ENCODE measurements around the gene MCTP1. TPM values are rescaled to one million over a fixed set of nuclear protein-coding genes. Genes with fewer than 3 reads are reported as not detected.

Gene MCTP1
- total RNA-seq, 1 donor from 2014 or later = 3.7 TPM

- no peaks in the 10 kb centered on the region for H3K4me1 Mint-ChIP-seq
- no peak overlapping the region for H3K27ac Mint-ChIP-seq
- TF ChIP-seq, protein P1, sequence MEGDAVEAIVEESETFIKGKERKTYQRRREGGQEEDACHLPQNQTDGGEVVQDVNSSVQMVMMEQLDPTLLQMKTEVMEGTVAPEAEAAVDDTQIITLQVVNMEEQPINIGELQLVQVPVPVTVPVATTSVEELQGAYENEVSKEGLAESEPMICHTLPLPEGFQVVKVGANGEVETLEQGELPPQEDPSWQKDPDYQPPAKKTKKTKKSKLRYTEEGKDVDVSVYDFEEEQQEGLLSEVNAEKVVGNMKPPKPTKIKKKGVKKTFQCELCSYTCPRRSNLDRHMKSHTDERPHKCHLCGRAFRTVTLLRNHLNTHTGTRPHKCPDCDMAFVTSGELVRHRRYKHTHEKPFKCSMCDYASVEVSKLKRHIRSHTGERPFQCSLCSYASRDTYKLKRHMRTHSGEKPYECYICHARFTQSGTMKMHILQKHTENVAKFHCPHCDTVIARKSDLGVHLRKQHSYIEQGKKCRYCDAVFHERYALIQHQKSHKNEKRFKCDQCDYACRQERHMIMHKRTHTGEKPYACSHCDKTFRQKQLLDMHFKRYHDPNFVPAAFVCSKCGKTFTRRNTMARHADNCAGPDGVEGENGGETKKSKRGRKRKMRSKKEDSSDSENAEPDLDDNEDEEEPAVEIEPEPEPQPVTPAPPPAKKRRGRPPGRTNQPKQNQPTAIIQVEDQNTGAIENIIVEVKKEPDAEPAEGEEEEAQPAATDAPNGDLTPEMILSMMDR (IDR thresholded peaks at IDR 0.05) = no peak
- no peak for TF ChIP-seq EZH2phosphoT487 (IDR thresholded peaks at IDR 0.05)
- TF ChIP-seq EZH2 (IDR thresholded peaks at IDR 0.05) = no peak
- Histone ChIP-seq H3K4me2 (no peak overlapping the region), H3K27me3 (no peaks in the 10 kb centered on the region), H3K9ac (no peak overlapping the region), H3F3A (ENCODE audit: low read depth) (no peaks in the 10 kb centered on the region), H3K4me1 (no peaks in the 10 kb centered on the region), H3K9me3 (ENCODE audit: low read depth) (no peaks in the 10 kb centered on the region), H3K79me2 (ENCODE audit: low read depth) (no peaks in the 10 kb centered on the region), H3K27ac (no peak overlapping the region), H3K36me3 (no peaks in the 10 kb centered on the region), H2AFZ (replicated peaks) (no peak overlapping the region), H4K20me1 (ENCODE audit: low read depth) (no peaks in the 10 kb centered on the region), H3K4me3 (no peak overlapping the region)
- H3K9me3 Mint-ChIP-seq = no peaks in the 10 kb centered on the region
- no peak overlapping the region for H3K4me3 Mint-ChIP-seq
- H3K36me3 Mint-ChIP-seq = no peaks in the 10 kb centered on the region
- no peak for DNase-seq (ENCODE audit: low spot score)
- H3K27me3 Mint-ChIP-seq (ENCODE audit: insufficient read depth, low read depth) = no peaks in the 10 kb centered on the region
Measured at GRCh38 chr5:95256446-95256845, 28.4 kb downstream of the MCTP1 start.

DNA sequence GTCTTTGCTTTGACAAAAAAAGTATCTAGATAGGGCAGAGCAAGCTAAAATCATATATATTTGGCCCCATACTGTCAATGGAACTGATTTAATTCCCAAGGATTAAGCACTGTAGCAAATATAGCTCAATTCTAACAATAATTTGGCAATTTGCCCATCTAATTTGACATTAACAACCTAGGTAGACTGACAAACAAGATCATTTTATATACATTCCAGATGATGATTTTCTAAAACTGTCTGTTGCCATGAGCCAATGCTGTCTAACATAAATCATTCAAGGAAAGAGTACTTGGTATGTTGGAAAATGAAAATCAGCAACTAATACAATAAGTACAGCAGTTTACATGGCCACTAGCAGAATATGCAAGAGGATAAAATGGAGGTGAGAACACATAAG lies 32.1 kb downstream of the MCTP1 start:
- peaks cover 5% of the 10 kb centered on the region for H3K9me3 Mint-ChIP-seq
- Histone ChIP-seq H3K36me3 (no peaks in the 10 kb centered on the region), H3K4me3 (no peak overlapping the region), H3K27ac (no peak overlapping the region), H3K9ac (no peak overlapping the region), H3K9me3 (ENCODE audit: low read depth) (no peaks in the 10 kb centered on the region), H3F3A (ENCODE audit: low read depth) (no peaks in the 10 kb centered on the region), H3K4me2 (no peak overlapping the region), H3K4me1 (no peaks in the 10 kb centered on the region), H3K27me3 (no peaks in the 10 kb centered on the region), H4K20me1 (ENCODE audit: low read depth) (no peaks in the 10 kb centered on the region), H2AFZ (replicated peaks) (no peak overlapping the region), H3K79me2 (ENCODE audit: low read depth) (no peaks in the 10 kb centered on the region)
- TF ChIP-seq, protein P1 (IDR thresholded peaks at IDR 0.05) = no peak
- TF ChIP-seq EZH2phosphoT487 (IDR thresholded peaks at IDR 0.05) (no peak), EZH2 (IDR thresholded peaks at IDR 0.05) (no peak)
- H3K4me3 Mint-ChIP-seq = no peak overlapping the region
- DNase-seq (ENCODE audit: low spot score) = no peak
- H3K4me1 Mint-ChIP-seq = no peaks in the 10 kb centered on the region
- H3K27ac Mint-ChIP-seq = no peak overlapping the region
- no peaks in the 10 kb centered on the region for H3K27me3 Mint-ChIP-seq (ENCODE audit: insufficient read depth, low read depth)
- H3K36me3 Mint-ChIP-seq = no peaks in the 10 kb centered on the region

DNA sequence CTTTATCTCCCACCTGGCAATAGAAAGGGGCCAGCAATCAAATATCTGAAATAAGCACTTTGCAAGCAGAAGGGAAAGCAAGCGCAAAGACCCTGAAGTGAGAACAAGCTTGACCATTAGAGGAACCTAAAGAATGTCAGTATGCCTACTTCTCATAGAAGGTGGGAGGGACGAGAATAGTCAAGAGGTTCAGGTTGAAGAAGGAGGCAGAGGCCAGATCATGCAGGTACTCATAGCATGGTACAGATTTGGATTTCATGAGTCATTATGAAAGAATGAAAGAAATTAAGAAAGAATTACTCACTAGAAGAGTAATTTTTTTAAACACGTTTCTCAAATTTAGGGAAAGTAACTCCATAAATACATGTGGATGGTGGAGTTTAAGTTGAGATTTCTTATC lies 33.7 kb downstream of the MCTP1 start:
- Histone ChIP-seq H4K20me1 (ENCODE audit: low read depth) (no peaks in the 10 kb centered on the region), H3K9ac (no peak overlapping the region), H3K4me3 (no peak overlapping the region), H3K4me1 (no peaks in the 10 kb centered on the region), H3F3A (ENCODE audit: low read depth) (no peaks in the 10 kb centered on the region), H3K36me3 (no peaks in the 10 kb centered on the region), H3K27ac (no peak overlapping the region), H3K27me3 (no peaks in the 10 kb centered on the region), H3K79me2 (ENCODE audit: low read depth) (no peaks in the 10 kb centered on the region), H2AFZ (replicated peaks) (no peak overlapping the region), H3K4me2 (no peak overlapping the region), H3K9me3 (ENCODE audit: low read depth) (no peaks in the 10 kb centered on the region)
- Mint-ChIP-seq H3K4me3 (no peak overlapping the region), H3K9me3 (peaks cover 5% of the 10 kb centered on the region), H3K27me3 (ENCODE audit: insufficient read depth, low read depth) (no peaks in the 10 kb centered on the region), H3K27ac (no peak overlapping the region), H3K4me1 (no peaks in the 10 kb centered on the region), H3K36me3 (no peaks in the 10 kb centered on the region)
- TF ChIP-seq EZH2phosphoT487 (IDR thresholded peaks at IDR 0.05) (no peak), EZH2 (IDR thresholded peaks at IDR 0.05) (no peak)
- TF ChIP-seq, protein P1 (IDR thresholded peaks at IDR 0.05) = no peak
- DNase-seq (ENCODE audit: low spot score) = no peak

All from neural progenitor cell (in vitro differentiated cells).